Measurements from ENCODE around the gene ALDH7A1.
"Not testable (repeated sequence)": the region's sequence is repeated elsewhere in the genome, so short reads cannot be mapped to it uniquely, and the experiment has no call there.

Gene ALDH7A1

GRCh38 chr5:126605525-126605924 is 10.5 kb upstream of the ALDH7A1 start:
- no peaks in the 10 kb centered on the region for H3K9me3 ChIP-seq (ENCODE audit: control insufficient read depth, insufficient read depth, low read length)
- H3K36me3 ChIP-seq (ENCODE audit: insufficient read depth, low read length): peaks cover 36% of the 10 kb centered on the region
- no peak overlapping the region for H3K9ac ChIP-seq (ENCODE audit: low read depth, low read length)
- H3K4me1 ChIP-seq (ENCODE audit: insufficient read depth, low read length): peaks cover 12% of the 10 kb centered on the region

GRCh38 chr5:126603402-126603991 is 8.5 kb upstream of the ALDH7A1 start:
- peaks cover 26% of the 10 kb centered on the region for H3K36me3 ChIP-seq (ENCODE audit: insufficient read depth, low read length)
- H3K4me1 ChIP-seq (ENCODE audit: insufficient read depth, low read length): peaks cover 21% of the 10 kb centered on the region
- H3K9ac ChIP-seq (ENCODE audit: low read depth, low read length): no peak overlapping the region
- no peaks in the 10 kb centered on the region for H3K9me3 ChIP-seq (ENCODE audit: control insufficient read depth, insufficient read depth, low read length)

GRCh38 chr5:126600631-126601511 is 5.9 kb upstream of the ALDH7A1 start, which contains the start of gene PHAX:
Gene PHAX, plus strand, starts transcription at chr5:126600947. Its CDS starts 16 bp downstream, at chr5:126600963.
- Histone ChIP-seq H3K9ac (ENCODE audit: low read depth, low read length) (peak within 1 kb of the TSS; percentile 99), H3K4me1 (ENCODE audit: insufficient read depth, low read length) (peaks cover 24% of the 10 kb centered on the region), H3K9me3 (ENCODE audit: control insufficient read depth, insufficient read depth, low read length) (no peaks in the 10 kb centered on the region), H3K36me3 (ENCODE audit: insufficient read depth, low read length) (peaks cover 13% of the 10 kb centered on the region)

- not testable (repeated sequence) for H3K9me3 ChIP-seq (ENCODE audit: control insufficient read depth, insufficient read depth, low read length); H3K36me3 ChIP-seq (ENCODE audit: insufficient read depth, low read length)
- Histone ChIP-seq H3K4me1 (ENCODE audit: insufficient read depth, low read length) (peaks cover 24% of the 10 kb centered on the region), H3K9ac (ENCODE audit: low read depth, low read length) (peak overlapping the region; percentile 99)
Observed at GRCh38 chr5:126599971-126600630, 5.1 kb upstream of the ALDH7A1 start.

GRCh38 chr5:126599499-126599898 is 4.5 kb upstream of the ALDH7A1 start:
- Histone ChIP-seq H3K36me3 (ENCODE audit: insufficient read depth, low read length) (peaks cover 9% of the 10 kb centered on the region), H3K9me3 (ENCODE audit: control insufficient read depth, insufficient read depth, low read length) (no peaks in the 10 kb centered on the region), H3K9ac (ENCODE audit: low read depth, low read length) (no peak overlapping the region; the same call in none of the 2 replicates), H3K4me1 (ENCODE audit: insufficient read depth, low read length) (peaks cover 24% of the 10 kb centered on the region)

GRCh38 chr5:126597156-126597555 is 2.1 kb upstream of the ALDH7A1 start:
- H3K9me3 ChIP-seq (ENCODE audit: control insufficient read depth, insufficient read depth, low read length): no peaks in the 10 kb centered on the region

GRCh38 chr5:126595486-126596083 is 566 bp upstream of the ALDH7A1 start:
- H3K4me1 ChIP-seq (ENCODE audit: insufficient read depth, low read length): peaks cover 12% of the 10 kb centered on the region
- H3K36me3 ChIP-seq (ENCODE audit: insufficient read depth, low read length): peaks cover 7% of the 10 kb centered on the region
- no peaks in the 10 kb centered on the region for H3K9me3 ChIP-seq (ENCODE audit: control insufficient read depth, insufficient read depth, low read length)
- peak overlapping the region; percentile 81 for H3K9ac ChIP-seq (ENCODE audit: low read depth, low read length)

More at GRCh38 chr5:126597156-126597555, 2.1 kb upstream of the ALDH7A1 start:
- Histone ChIP-seq H3K4me1 (ENCODE audit: insufficient read depth, low read length) (peaks cover 12% of the 10 kb centered on the region), H3K36me3 (ENCODE audit: insufficient read depth, low read length) (peaks cover 7% of the 10 kb centered on the region), H3K9ac (ENCODE audit: low read depth, low read length) (no peak overlapping the region)

- Histone ChIP-seq H3K9me3 (ENCODE audit: control insufficient read depth, insufficient read depth, low read length) (no peaks in the 10 kb centered on the region), H3K36me3 (ENCODE audit: insufficient read depth, low read length) (peaks cover 26% of the 10 kb centered on the region), H3K4me1 (ENCODE audit: insufficient read depth, low read length) (no peaks in the 10 kb centered on the region), H3K9ac (ENCODE audit: low read depth, low read length) (no peak overlapping the region)
Observed at GRCh38 chr5:126591549-126591948, 3.5 kb downstream of the ALDH7A1 start.

GRCh38 chr5:126589536-126590297 is 5.3 kb downstream of the ALDH7A1 start:
- H3K4me1 ChIP-seq (ENCODE audit: insufficient read depth, low read length): no peaks in the 10 kb centered on the region
- no peak overlapping the region for H3K9ac ChIP-seq (ENCODE audit: low read depth, low read length)
- H3K9me3 ChIP-seq (ENCODE audit: control insufficient read depth, insufficient read depth, low read length): no peaks in the 10 kb centered on the region
- H3K36me3 ChIP-seq (ENCODE audit: insufficient read depth, low read length): peaks cover 30% of the 10 kb centered on the region

- Histone ChIP-seq H3K4me1 (ENCODE audit: insufficient read depth, low read length) (no peaks in the 10 kb centered on the region), H3K36me3 (ENCODE audit: insufficient read depth, low read length) (peaks cover 33% of the 10 kb centered on the region), H3K9ac (ENCODE audit: low read depth, low read length) (no peak overlapping the region), H3K9me3 (ENCODE audit: control insufficient read depth, insufficient read depth, low read length) (no peaks in the 10 kb centered on the region)
Observed at GRCh38 chr5:126587551-126588390, 7.2 kb downstream of the ALDH7A1 start.

GRCh38 chr5:126583761-126584160 is 11.3 kb downstream of the ALDH7A1 start:
- Histone ChIP-seq H3K36me3 (ENCODE audit: insufficient read depth, low read length) (peaks cover 36% of the 10 kb centered on the region), H3K4me1 (ENCODE audit: insufficient read depth, low read length) (no peaks in the 10 kb centered on the region), H3K9ac (ENCODE audit: low read depth, low read length) (no peak overlapping the region), H3K9me3 (ENCODE audit: control insufficient read depth, insufficient read depth, low read length) (no peaks in the 10 kb centered on the region)

GRCh38 chr5:126579716-126580115 is 15.3 kb downstream of the ALDH7A1 start:
- Histone ChIP-seq H3K9me3 (ENCODE audit: control insufficient read depth, insufficient read depth, low read length) (no peaks in the 10 kb centered on the region), H3K9ac (ENCODE audit: low read depth, low read length) (no peak overlapping the region), H3K36me3 (ENCODE audit: insufficient read depth, low read length) (peaks cover 43% of the 10 kb centered on the region), H3K4me1 (ENCODE audit: insufficient read depth, low read length) (no peaks in the 10 kb centered on the region)

- Histone ChIP-seq H3K36me3 (ENCODE audit: insufficient read depth, low read length) (peaks cover 38% of the 10 kb centered on the region), H3K9me3 (ENCODE audit: control insufficient read depth, insufficient read depth, low read length) (no peaks in the 10 kb centered on the region), H3K9ac (ENCODE audit: low read depth, low read length) (no peak overlapping the region), H3K4me1 (ENCODE audit: insufficient read depth, low read length) (no peaks in the 10 kb centered on the region)
Observed at GRCh38 chr5:126577415-126577814, 17.6 kb downstream of the ALDH7A1 start.
